Prostate gland (tissue), 2 donors: ENCODE results near the gene ZP3. TPM values are rescaled to one million over a fixed set of nuclear protein-coding genes. Genes with fewer than 3 reads are reported as not detected.

Experiments
- DNase-seq: peaks from one replicate; pipeline ENCODE4 v3.0.0-alpha.2; 2019; ENCODE audit warnings: low spot score
- H3K27ac ChIP-seq, 2 donors: fragments of 200-600 bp; sonication (generic); 2 replicates each; pipeline ENCODE4 v1.5.1; 2017 to 2019
- H3K27me3 ChIP-seq: fragments of 200-600 bp; sonication (generic); replicated peaks from 2 replicates; pipeline ENCODE4 v1.5.1; 2019; ENCODE audit not compliant: insufficient read depth
- H3K36me3 ChIP-seq, 2 donors: fragments of 200-600 bp; sonication (generic); 1 replicate in 1 of 2; 2 replicates in 1 of 2; pipeline versions ENCODE4 v1.5.1 to v1.8.1; 2017 to 2019
- H3K4me1 ChIP-seq: fragments of 200-600 bp; sonication (generic); replicated peaks from 2 replicates; pipeline ENCODE4 v1.5.1; 2019
- H3K4me3 ChIP-seq, 2 donors: fragments of 200-600 bp; sonication (generic); 2 replicates each; pipeline ENCODE4 v1.5.1; 2017 to 2019
- H3K9me3 ChIP-seq: fragments of 200-600 bp; sonication (generic); 2 replicates; pipeline ENCODE4 v1.5.1; 2017
- CTCF ChIP-seq, 4 experiments: fragments of 200-600 bp in 2 of 4; fragments of 450-650 bp in 2 of 4; sonication (generic) in 2 of 4; IDR thresholded peaks; 1 replicate in 3 of 4; 2 replicates in 1 of 4; pipeline ENCODE4 v1.5.1; 2016 to 2019; ENCODE audit warnings: antibody characterized with exemption in 4 of 4, mild to moderate bottlenecking in 2 of 4, moderate library complexity in 2 of 4
- POLR2A ChIP-seq: fragments of 450-650 bp; IDR thresholded peaks from one replicate; pipeline ENCODE4 v1.6.1; 2016; ENCODE audit warnings: antibody characterized with exemption, mild to moderate bottlenecking
- POLR2AphosphoS5 ChIP-seq: sonication (generic); formaldehyde crosslinking; IDR thresholded peaks from one replicate; pipeline ENCODE4 v1.6.1; 2017; ENCODE audit warnings: antibody characterized with exemption
- WGBS: methylation state at CpG from one replicate; pipeline ENCODE4 v1.1.5; 2018; 5-methylcytosine and 5-hydroxymethylcytosine counted together
- intact Hi-C: fragments of 100-400 bp; cut with DNase I; formaldehyde crosslinking; loops from one replicate; pipeline ENCODE4 v1.14.2; 2022
- total RNA-seq, 2 donors: library from RNA; depleted of rRNA; stranded (reverse); fragments of >200 nt; gene quantifications; one replicate each; pipeline ENCODE4 v1.1.0, GENCODE V29; 2016

Gene ZP3
- total RNA-seq, 2 donors from 2014 or later: 0.80 to 4.5 TPM

- DNase-seq: no peak
- TF ChIP-seq CTCF (IDR thresholded peaks at IDR 0.05): no peak
- TF ChIP-seq POLR2AphosphoS5: no peak
- no peak for TF ChIP-seq POLR2A
- intact Hi-C loops: no loop called here
- Histone ChIP-seq H3K27me3 (no peaks in the 10 kb centered on the region), H3K4me3 (no peak overlapping the region), H3K36me3 (no peaks in the 10 kb centered on the region), H3K4me1 (no peaks in the 10 kb centered on the region), H3K27ac (no peak overlapping the region), H3K9me3 (no peaks in the 10 kb centered on the region)
- WGBS: 94% methylated on average over 9 of the region's 9 CpGs
These were observed 19.0 kb upstream of the ZP3 start for GRCh38 chr7:76405738-76406137.

- Histone ChIP-seq H3K4me1 (no peaks in the 10 kb centered on the region), H3K36me3 (no peaks in the 10 kb centered on the region), H3K27ac (no peak overlapping the region), H3K27me3 (no peaks in the 10 kb centered on the region), H3K4me3 (no peak overlapping the region), H3K9me3 (no peaks in the 10 kb centered on the region)
- TF ChIP-seq POLR2AphosphoS5 (no peak), POLR2A (no peak), CTCF (IDR thresholded peaks at IDR 0.05) (no peak)
- WGBS: 88% methylated on average over 4 of the region's 4 CpGs
- intact Hi-C loops: no loop called here
- no peak for DNase-seq
These were observed 17.0 kb upstream of the ZP3 start for GRCh38 chr7:76407718-76408117.

GRCh38 chr7:76408121-76408560 is 16.6 kb upstream of the ZP3 start:
- Histone ChIP-seq H3K4me3 (no peak overlapping the region), H3K36me3 (no peaks in the 10 kb centered on the region), H3K4me1 (no peaks in the 10 kb centered on the region), H3K27me3 (no peaks in the 10 kb centered on the region), H3K27ac (no peak overlapping the region), H3K9me3 (no peaks in the 10 kb centered on the region)
- DNase-seq: no peak
- intact Hi-C loops: no loop called here
- TF ChIP-seq POLR2A (no peak), CTCF (IDR thresholded peaks at IDR 0.05) (no peak), POLR2AphosphoS5 (no peak)

GRCh38 chr7:76409537-76409936 is 15.2 kb upstream of the ZP3 start, which contains the start of gene SSC4D:
Gene SSC4D, minus strand, starts transcription at chr7:76409697. Its CDS starts 5,258 bp downstream, at chr7:76404439.
- DNase-seq: no peak
- no peak within 1 kb of the TSS for H3K27ac ChIP-seq
- intact Hi-C loops: no loop called here
- H3K9me3 ChIP-seq: no peaks in the 10 kb centered on the region
- H3K4me3 ChIP-seq: no peak within 1 kb of the TSS
- TF ChIP-seq POLR2AphosphoS5 (no peak), POLR2A (no peak), CTCF (IDR thresholded peaks at IDR 0.05) (no peak)
- H3K36me3 ChIP-seq: no peaks in the 10 kb centered on the region
- no peaks in the 10 kb centered on the region for H3K4me1 ChIP-seq
- no peaks in the 10 kb centered on the region for H3K27me3 ChIP-seq
- 69% methylated on average over 5 of the region's 6 CpGs for WGBS

- no peak for TF ChIP-seq POLR2A
- no peak for TF ChIP-seq POLR2AphosphoS5
- TF ChIP-seq CTCF (IDR thresholded peaks at IDR 0.05): no peak
- Histone ChIP-seq H3K4me3 (no peak overlapping the region), H3K27ac (no peak overlapping the region), H3K9me3 (no peaks in the 10 kb centered on the region), H3K4me1 (no peaks in the 10 kb centered on the region), H3K36me3 (no peaks in the 10 kb centered on the region), H3K27me3 (no peaks in the 10 kb centered on the region)
- WGBS: 69% methylated on average over 1 of the region's 1 CpG
- DNase-seq: no peak
- intact Hi-C loops: no loop called here
These were observed 13.1 kb upstream of the ZP3 start for GRCh38 chr7:76411626-76412025.
